IPS DF 6.9 (cell line): ENCODE results near the gene SPATS2L.

Experiments
- DNase-seq: peaks from one replicate; pipeline ENCODE4 v3.0.0-alpha.2; 2013; ENCODE audit warnings: low read depth, low spot score
- H3K27ac ChIP-seq: one replicate; pipeline ENCODE4 v1.5.1; 2013; ENCODE audit warnings: low read length, control low read depth
- H3K27me3 ChIP-seq: 2 replicates; pipeline ENCODE4 v1.6.1; 2013; ENCODE audit warnings: mild to moderate bottlenecking, low read length; ENCODE audit not compliant: control insufficient read depth, insufficient read depth
- H3K36me3 ChIP-seq: 2 replicates; pipeline ENCODE4 v1.6.1; 2013; ENCODE audit warnings: low read length; ENCODE audit not compliant: control insufficient read depth, insufficient read depth
- H3K4me1 ChIP-seq: 2 replicates; pipeline ENCODE4 v1.6.1; 2013; ENCODE audit warnings: low read length; ENCODE audit not compliant: control insufficient read depth, insufficient read depth
- H3K4me3 ChIP-seq: 2 replicates; pipeline ENCODE4 v1.5.1; 2013; ENCODE audit warnings: mild to moderate bottlenecking, low read length
- H3K9me3 ChIP-seq: 2 replicates; pipeline ENCODE4 v1.6.1; 2013; ENCODE audit warnings: low read length, inconsistent platforms; ENCODE audit not compliant: control insufficient read depth, insufficient read depth
- WGBS: extraction: QIAGEN DNeasy Blood & Tissue Kit; methylation state at CpG from one replicate; pipeline ENCODE4 v1.1.7; 2013; ENCODE audit warnings: mixed read lengths, missing lambda C conversion rate; ENCODE audit not compliant: insufficient read length, insufficient coverage; 5-methylcytosine and 5-hydroxymethylcytosine counted together

SPATS2L gene

GRCh38 chr2:200357845-200358244, 51.4 kb downstream of the SPATS2L start:
- Histone ChIP-seq H3K4me3 (no peak overlapping the region), H3K4me1 (peaks cover 10% of the 10 kb centered on the region), H3K36me3 (no peaks in the 10 kb centered on the region), H3K27ac (no peak overlapping the region), H3K27me3 (no peaks in the 10 kb centered on the region), H3K9me3 (no peaks in the 10 kb centered on the region)
- WGBS: no CpG with 5 or more reads among the region's 3 CpGs
- DNase-seq: no peak

GRCh38 chr2:200359552-200359951, 53.1 kb downstream of the SPATS2L start:
- WGBS: no CpG with 5 or more reads among the region's 2 CpGs
- H3K4me3 ChIP-seq: no peak overlapping the region
- no peak for DNase-seq
- H3K4me1 ChIP-seq: peaks cover 10% of the 10 kb centered on the region
- H3K36me3 ChIP-seq: no peaks in the 10 kb centered on the region
- H3K27me3 ChIP-seq: no peaks in the 10 kb centered on the region
- H3K9me3 ChIP-seq: no peaks in the 10 kb centered on the region
- H3K27ac ChIP-seq: no peak overlapping the region

- no CpG with 5 or more reads among the region's 5 CpGs for WGBS
- Histone ChIP-seq H3K36me3 (no peaks in the 10 kb centered on the region), H3K9me3 (no peaks in the 10 kb centered on the region), H3K27ac (no peak overlapping the region), H3K27me3 (no peaks in the 10 kb centered on the region), H3K4me1 (peaks cover 10% of the 10 kb centered on the region), H3K4me3 (no peak overlapping the region)
- DNase-seq: no peak
Observed at GRCh38 chr2:200360364-200360763, 53.9 kb downstream of the SPATS2L start.

GRCh38 chr2:200362202-200362917, 55.9 kb downstream of the SPATS2L start:
- Histone ChIP-seq H3K27ac (no peak overlapping the region), H3K9me3 (no peaks in the 10 kb centered on the region), H3K27me3 (no peaks in the 10 kb centered on the region), H3K36me3 (no peaks in the 10 kb centered on the region), H3K4me3 (no peak overlapping the region), H3K4me1 (peaks cover 10% of the 10 kb centered on the region)
- no peak for DNase-seq
- WGBS: no CpG with 5 or more reads among the region's 4 CpGs

GRCh38 chr2:200363279-200363678, 56.8 kb downstream of the SPATS2L start:
- Histone ChIP-seq H3K9me3 (no peaks in the 10 kb centered on the region), H3K36me3 (no peaks in the 10 kb centered on the region), H3K4me3 (no peak overlapping the region), H3K4me1 (peaks cover 10% of the 10 kb centered on the region), H3K27me3 (no peaks in the 10 kb centered on the region), H3K27ac (no peak overlapping the region)
- no peak for DNase-seq
- no CpG with 5 or more reads among the region's 2 CpGs for WGBS

GRCh38 chr2:200364142-200364541, 57.6 kb downstream of the SPATS2L start:
- no peak for DNase-seq
- Histone ChIP-seq H3K4me3 (no peak overlapping the region), H3K9me3 (no peaks in the 10 kb centered on the region), H3K36me3 (no peaks in the 10 kb centered on the region), H3K27ac (no peak overlapping the region), H3K4me1 (peaks cover 11% of the 10 kb centered on the region), H3K27me3 (no peaks in the 10 kb centered on the region)
- no CpG with 5 or more reads among the region's 7 CpGs for WGBS

GRCh38 chr2:200364620-200365019, 58.1 kb downstream of the SPATS2L start:
- whole genome bisulfite sequencing: no CpG with 5 or more reads among the region's 3 CpGs
- H3K27ac ChIP-seq: no peak overlapping the region
- H3K27me3 ChIP-seq: no peaks in the 10 kb centered on the region
- DNase-seq: no peak
- no peaks in the 10 kb centered on the region for H3K36me3 ChIP-seq
- no peaks in the 10 kb centered on the region for H3K9me3 ChIP-seq
- peaks cover 11% of the 10 kb centered on the region for H3K4me1 ChIP-seq
- H3K4me3 ChIP-seq: no peak overlapping the region

- Histone ChIP-seq H3K27ac (no peak overlapping the region), H3K36me3 (no peaks in the 10 kb centered on the region), H3K27me3 (no peaks in the 10 kb centered on the region), H3K4me1 (peaks cover 10% of the 10 kb centered on the region), H3K9me3 (no peaks in the 10 kb centered on the region), H3K4me3 (no peak overlapping the region)
- DNase-seq: no peak
- no CpG with 5 or more reads among the region's 3 CpGs for WGBS
Observed at GRCh38 chr2:200365209-200365608, 58.7 kb downstream of the SPATS2L start.

GRCh38 chr2:200367155-200367554, 60.7 kb downstream of the SPATS2L start:
- H3K4me1 ChIP-seq: peaks cover 4% of the 10 kb centered on the region; the same call in 1 of the 2 replicates
- DNase-seq: no peak
- no peak overlapping the region for H3K4me3 ChIP-seq
- no CpG with 5 or more reads among the region's 2 CpGs for WGBS
- 0 out of 2 replicates have a peak, but pooled peaks cover 2% of the 10 kb centered on the region for H3K36me3 ChIP-seq
- no peak overlapping the region for H3K27ac ChIP-seq
- H3K27me3 ChIP-seq: no peaks in the 10 kb centered on the region
- no peaks in the 10 kb centered on the region for H3K9me3 ChIP-seq

GRCh38 chr2:200369886-200370285, 63.4 kb downstream of the SPATS2L start:
- Histone ChIP-seq H3K9me3 (no peaks in the 10 kb centered on the region), H3K36me3 (0 out of 2 replicates have a peak, but pooled peaks cover 2% of the 10 kb centered on the region), H3K27ac (no peak overlapping the region), H3K4me3 (no peak overlapping the region), H3K4me1 (peaks cover 4% of the 10 kb centered on the region; the same call in 1 of the 2 replicates), H3K27me3 (no peaks in the 10 kb centered on the region)
- no CpG with 5 or more reads among the region's 2 CpGs for WGBS
- no peak for DNase-seq

- WGBS: no CpG with 5 or more reads among the region's 3 CpGs
- Histone ChIP-seq H3K9me3 (no peaks in the 10 kb centered on the region), H3K27me3 (no peaks in the 10 kb centered on the region), H3K4me3 (no peak overlapping the region), H3K36me3 (0 out of 2 replicates have a peak, but pooled peaks cover 2% of the 10 kb centered on the region), H3K27ac (no peak overlapping the region), H3K4me1 (peaks cover 3% of the 10 kb centered on the region; the same call in 1 of the 2 replicates)
- DNase-seq: no peak
Observed at GRCh38 chr2:200373231-200373630, 66.7 kb downstream of the SPATS2L start.
